NB4 (cell line): Measurements from ENCODE around the gene KRT13.
A peak's percentile ranks its signal among the peaks of the same experiment; 100 is the strongest.

Source experiments
- CTCF ChIP-seq: IDR thresholded peaks from one replicate; pipeline ENCODE4 v1.5.1; 2012; ENCODE audit warnings: low read depth, low read length
- MAX ChIP-seq: IDR thresholded peaks from 2 replicates; pipeline ENCODE4 v1.6.1; 2011; ENCODE audit warnings: low read depth, low read length
- MYC ChIP-seq: IDR thresholded peaks from 2 replicates; pipeline ENCODE4 v1.6.1; 2011; ENCODE audit warnings: low read depth, low read length
- POLR2A ChIP-seq: IDR thresholded peaks from 2 replicates; pipeline ENCODE4 v1.6.1; 2011; ENCODE audit warnings: mild to moderate bottlenecking; ENCODE audit not compliant: insufficient read length; ENCODE audit errors: extremely low read depth

- TF ChIP-seq CTCF: peak; percentile 59
- no peak for TF ChIP-seq POLR2A
- TF ChIP-seq MAX: no peak
- TF ChIP-seq MYC: no peak
Observed at GRCh38 chr17:41486809-41487530, 18.4 kb downstream of the KRT13 start.
